HUES48 (cell line): ENCODE measurements around the gene WNT7B.

Source experiments
- H3K27ac ChIP-seq: one replicate; pipeline ENCODE4 v1.7.0; 2013; ENCODE audit warnings: low read depth, low read length, inconsistent platforms
- H3K27me3 ChIP-seq: 2 replicates; pipeline ENCODE4 v1.6.1; 2013; ENCODE audit warnings: mild to moderate bottlenecking, low read length; ENCODE audit not compliant: control insufficient read depth, insufficient read depth
- H3K36me3 ChIP-seq: 2 replicates; pipeline ENCODE4 v1.6.1; 2013; ENCODE audit warnings: low read length; ENCODE audit not compliant: control insufficient read depth, insufficient read depth
- H3K4me1 ChIP-seq: 2 replicates; pipeline ENCODE4 v1.6.1; 2013; ENCODE audit warnings: mild to moderate bottlenecking, low read length; ENCODE audit not compliant: control insufficient read depth, insufficient read depth
- H3K4me3 ChIP-seq: 2 replicates; pipeline ENCODE4 v1.5.1; 2013; ENCODE audit warnings: mild to moderate bottlenecking, low read depth, low read length
- H3K9ac ChIP-seq: 2 replicates; pipeline ENCODE4 v1.6.1; 2013; ENCODE audit warnings: mild to moderate bottlenecking, low read depth, low read length, moderate library complexity
- H3K9me3 ChIP-seq: 2 replicates; pipeline ENCODE4 v1.6.1; 2013; ENCODE audit warnings: low read length; ENCODE audit not compliant: control insufficient read depth, insufficient read depth

The WNT7B gene

DNA sequence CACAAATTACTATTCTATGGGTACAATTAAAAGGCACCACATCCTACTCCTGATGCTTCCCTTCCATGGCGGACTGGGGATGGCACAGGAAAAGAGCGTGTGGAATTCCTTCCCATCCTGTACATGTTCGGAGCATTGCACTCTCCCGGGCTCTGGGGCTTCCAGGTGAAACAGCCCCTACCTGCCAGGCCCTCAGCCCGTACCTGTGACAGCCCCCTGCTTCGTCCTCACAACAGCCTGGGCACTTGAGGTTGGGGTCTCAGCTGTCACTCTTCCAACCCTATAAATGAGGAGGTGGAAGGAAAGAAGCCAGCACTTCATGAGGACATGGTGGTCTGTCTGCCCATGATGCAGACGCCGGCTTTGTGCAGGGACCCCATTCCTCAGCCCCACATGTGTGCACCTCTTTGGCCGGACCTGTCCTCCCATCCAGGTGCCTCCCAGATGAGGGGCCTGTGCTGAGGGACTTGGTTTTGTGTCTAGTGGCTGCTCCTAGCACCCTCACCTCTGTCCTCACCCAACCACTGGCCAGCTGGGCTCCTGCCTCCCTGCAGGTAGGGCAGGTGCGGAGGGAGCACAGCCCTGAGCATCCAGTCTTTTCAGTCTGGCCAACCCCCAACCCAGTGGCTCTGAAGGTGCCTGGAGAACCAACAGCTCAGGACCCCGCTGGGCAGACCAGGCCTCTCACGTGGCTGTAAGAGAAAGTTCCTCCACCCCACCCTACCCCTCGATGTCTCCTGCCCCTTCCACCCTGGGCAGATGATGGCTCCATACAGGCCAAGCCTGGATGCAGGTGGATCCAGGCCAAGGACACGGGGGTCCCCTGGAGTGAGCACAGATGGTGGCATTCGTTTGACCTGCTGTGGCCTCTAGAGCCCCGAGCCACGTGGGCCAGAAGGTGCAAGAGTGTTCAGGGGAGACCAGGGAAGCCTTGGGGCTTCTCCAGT is 23.4 kb upstream of the WNT7B start:
- Histone ChIP-seq H3K27ac (no peak overlapping the region), H3K36me3 (no peaks in the 10 kb centered on the region), H3K9ac (no peak overlapping the region), H3K4me1 (no peaks in the 10 kb centered on the region), H3K4me3 (no peak overlapping the region), H3K9me3 (no peaks in the 10 kb centered on the region), H3K27me3 (no peaks in the 10 kb centered on the region)

GRCh38 chr22:45999379-45999971 is 22.5 kb upstream of the WNT7B start:
- Histone ChIP-seq H3K27me3 (no peaks in the 10 kb centered on the region), H3K9ac (no peak overlapping the region), H3K9me3 (no peaks in the 10 kb centered on the region), H3K4me1 (no peaks in the 10 kb centered on the region), H3K4me3 (no peak overlapping the region), H3K36me3 (no peaks in the 10 kb centered on the region), H3K27ac (no peak overlapping the region)

DNA sequence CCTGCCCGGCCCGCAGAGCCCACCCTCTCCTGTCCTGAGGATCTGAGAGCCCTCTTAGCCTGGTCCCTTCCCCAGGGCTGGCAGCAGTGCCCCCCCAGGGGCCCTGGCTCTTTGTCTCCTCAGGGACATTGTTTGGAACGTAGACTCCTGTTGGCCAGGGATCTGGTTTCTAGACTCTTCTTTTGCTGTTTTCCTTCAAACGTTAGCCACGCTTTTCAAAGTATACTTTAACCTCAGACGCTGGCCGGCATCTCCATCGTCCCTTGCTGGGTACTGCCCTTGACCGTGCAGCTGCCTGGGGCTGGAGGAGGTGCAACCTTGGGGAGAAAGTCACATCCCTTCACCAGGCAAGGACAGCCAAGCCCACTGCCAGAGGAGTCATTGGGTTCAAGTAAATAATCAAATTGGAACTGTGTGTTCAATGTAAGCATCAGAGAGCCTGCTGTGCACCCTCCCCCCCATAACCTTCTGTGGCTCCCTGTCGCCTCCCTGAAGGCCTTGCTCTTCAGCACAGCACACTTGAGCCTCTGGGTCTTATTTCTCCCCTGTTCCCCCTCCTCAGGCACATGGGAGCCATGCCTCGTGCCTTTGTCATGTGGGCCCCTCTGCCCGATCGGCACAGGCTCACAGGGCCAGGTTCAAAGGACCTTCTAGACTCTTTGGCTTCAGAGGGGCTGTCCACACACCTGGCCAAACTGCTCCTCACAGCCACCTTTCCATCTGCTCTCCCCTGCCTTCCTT is 21.8 kb upstream of the WNT7B start:
- H3K27ac ChIP-seq, result no peak overlapping the region
- no peaks in the 10 kb centered on the region for H3K36me3 ChIP-seq
- no peak overlapping the region for H3K4me3 ChIP-seq
- H3K9me3 ChIP-seq, result no peaks in the 10 kb centered on the region
- H3K4me1 ChIP-seq, result no peaks in the 10 kb centered on the region
- H3K9ac ChIP-seq, result no peak overlapping the region
- no peaks in the 10 kb centered on the region for H3K27me3 ChIP-seq

- no peak overlapping the region for H3K9ac ChIP-seq
- no peaks in the 10 kb centered on the region for H3K27me3 ChIP-seq
- H3K27ac ChIP-seq, result no peak overlapping the region
- H3K4me1 ChIP-seq, result no peaks in the 10 kb centered on the region
- H3K36me3 ChIP-seq, result no peaks in the 10 kb centered on the region
- H3K4me3 ChIP-seq, result no peak overlapping the region
- H3K9me3 ChIP-seq, result no peaks in the 10 kb centered on the region
Measured at GRCh38 chr22:45997777-45998637, 21.0 kb upstream of the WNT7B start.

DNA sequence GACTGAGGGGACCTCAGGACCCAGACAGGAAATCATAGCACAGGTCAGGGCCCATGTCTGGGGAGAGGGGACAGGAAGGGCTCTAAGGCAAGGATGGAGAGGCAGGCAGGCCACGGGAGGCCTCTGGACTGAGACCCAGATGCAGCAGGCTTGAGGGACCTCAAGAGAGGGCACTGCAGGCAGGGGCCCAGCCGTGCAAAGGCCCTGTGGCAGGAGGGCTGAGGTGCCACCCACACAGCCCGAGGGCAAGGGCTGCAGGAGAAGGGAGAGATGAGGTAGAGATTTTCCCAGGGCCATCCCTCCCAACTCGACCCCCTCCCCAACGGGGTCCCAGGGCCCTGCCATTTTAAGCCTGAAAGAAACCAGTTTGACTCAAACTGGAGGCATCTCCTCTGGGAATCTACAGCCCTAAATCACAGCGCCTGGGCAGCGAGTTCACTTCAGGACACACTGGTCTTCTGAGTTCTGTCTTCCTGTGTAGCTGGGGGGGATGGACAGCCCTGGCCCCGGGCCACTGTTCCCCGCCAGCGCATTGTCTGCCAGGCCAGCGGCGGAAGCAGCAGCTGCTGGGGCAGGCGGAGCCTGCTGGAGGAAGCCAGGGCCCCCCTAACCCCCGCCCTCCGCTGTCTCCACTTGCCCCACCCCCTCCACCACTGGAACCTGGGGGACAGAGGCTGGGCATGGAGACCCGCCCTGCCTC is 20.3 kb upstream of the WNT7B start:
- H3K4me1 ChIP-seq, result no peaks in the 10 kb centered on the region
- no peaks in the 10 kb centered on the region for H3K27me3 ChIP-seq
- no peaks in the 10 kb centered on the region for H3K9me3 ChIP-seq
- no peak overlapping the region for H3K9ac ChIP-seq
- no peak overlapping the region for H3K4me3 ChIP-seq
- no peak overlapping the region for H3K27ac ChIP-seq
- no peaks in the 10 kb centered on the region for H3K36me3 ChIP-seq

DNA sequence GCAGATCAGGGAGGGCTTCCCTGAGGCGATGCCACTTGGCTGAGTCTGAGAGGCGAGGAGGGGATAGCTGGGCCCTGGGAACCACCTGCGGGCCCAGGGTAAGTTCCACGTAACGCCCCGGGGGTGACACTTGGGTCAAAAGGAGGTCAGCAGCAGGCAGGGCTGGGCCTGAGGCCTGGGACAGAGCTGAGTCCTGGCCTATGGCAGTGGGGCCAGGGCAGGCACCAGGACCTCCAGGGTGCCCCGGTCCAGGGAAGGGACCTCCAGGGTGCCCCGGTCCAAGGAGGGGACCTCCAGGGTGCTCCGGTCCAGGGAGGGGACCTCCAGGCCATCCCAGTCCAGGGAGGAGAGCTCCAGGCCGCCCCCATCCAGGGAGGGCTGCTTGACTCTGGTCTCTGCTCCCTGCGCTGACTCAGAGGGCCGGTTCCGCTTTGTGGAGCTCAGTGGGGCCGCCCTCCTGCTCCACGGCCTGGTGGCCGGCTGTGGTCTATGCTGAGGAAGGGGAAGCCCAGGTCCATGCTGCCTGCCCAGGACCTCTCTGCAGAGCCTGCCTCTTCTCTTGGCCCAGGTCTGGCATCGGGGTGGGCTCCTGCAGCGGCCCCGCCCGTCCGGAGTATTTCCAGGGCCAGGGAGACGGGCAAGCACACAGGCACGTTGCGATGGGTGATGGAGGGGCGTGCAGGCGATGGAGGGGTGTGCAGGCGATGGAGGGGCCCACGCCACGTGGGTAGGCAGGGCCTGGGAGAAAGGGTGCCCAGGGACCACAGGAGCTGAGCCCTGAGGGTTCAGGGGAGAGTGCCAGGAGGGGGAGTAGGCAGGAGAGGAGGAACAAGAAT is 19.5 kb upstream of the WNT7B start:
- no peaks in the 10 kb centered on the region for H3K4me1 ChIP-seq
- no peaks in the 10 kb centered on the region for H3K27me3 ChIP-seq
- no peak overlapping the region for H3K27ac ChIP-seq
- H3K9ac ChIP-seq, result no peak overlapping the region
- H3K9me3 ChIP-seq, result no peaks in the 10 kb centered on the region
- H3K4me3 ChIP-seq, result no peak overlapping the region
- H3K36me3 ChIP-seq, result no peaks in the 10 kb centered on the region

DNA sequence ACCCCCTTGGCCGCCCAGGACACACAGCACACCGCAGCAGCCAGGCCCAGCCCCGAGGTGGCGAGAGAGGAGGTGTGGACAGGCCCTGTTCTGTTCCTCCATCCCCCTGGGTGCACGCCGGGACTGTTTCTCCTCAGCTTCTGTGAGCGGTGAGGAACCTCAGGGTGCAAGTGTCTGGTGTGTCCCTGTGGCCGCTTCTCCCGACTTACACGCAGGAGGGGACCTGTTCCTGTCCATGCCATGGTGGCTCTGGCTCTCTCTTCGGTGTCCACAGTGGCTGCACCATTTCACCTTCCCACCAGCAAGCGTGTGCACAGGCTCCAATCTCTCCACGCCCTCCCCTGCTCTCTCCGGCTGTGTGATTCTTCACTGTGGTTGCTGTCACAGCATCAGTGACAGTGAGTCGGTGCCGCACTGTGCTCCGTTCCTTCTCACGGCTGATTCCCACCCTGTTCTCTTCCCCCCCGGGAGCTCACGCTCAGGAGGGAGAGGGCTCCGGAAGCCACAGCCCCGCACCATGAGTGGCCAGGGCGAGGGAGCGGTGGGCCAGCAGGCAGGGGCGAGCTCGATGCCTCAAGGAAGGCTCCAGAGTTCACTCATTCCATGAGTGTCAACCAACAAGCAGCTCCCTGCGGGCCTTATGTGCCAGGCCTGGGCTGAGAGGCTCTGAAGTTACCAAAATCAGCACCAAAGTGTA is 18.6 kb upstream of the WNT7B start:
- H3K4me1 ChIP-seq, result no peaks in the 10 kb centered on the region
- no peak overlapping the region for H3K9ac ChIP-seq
- no peak overlapping the region for H3K27ac ChIP-seq

DNA sequence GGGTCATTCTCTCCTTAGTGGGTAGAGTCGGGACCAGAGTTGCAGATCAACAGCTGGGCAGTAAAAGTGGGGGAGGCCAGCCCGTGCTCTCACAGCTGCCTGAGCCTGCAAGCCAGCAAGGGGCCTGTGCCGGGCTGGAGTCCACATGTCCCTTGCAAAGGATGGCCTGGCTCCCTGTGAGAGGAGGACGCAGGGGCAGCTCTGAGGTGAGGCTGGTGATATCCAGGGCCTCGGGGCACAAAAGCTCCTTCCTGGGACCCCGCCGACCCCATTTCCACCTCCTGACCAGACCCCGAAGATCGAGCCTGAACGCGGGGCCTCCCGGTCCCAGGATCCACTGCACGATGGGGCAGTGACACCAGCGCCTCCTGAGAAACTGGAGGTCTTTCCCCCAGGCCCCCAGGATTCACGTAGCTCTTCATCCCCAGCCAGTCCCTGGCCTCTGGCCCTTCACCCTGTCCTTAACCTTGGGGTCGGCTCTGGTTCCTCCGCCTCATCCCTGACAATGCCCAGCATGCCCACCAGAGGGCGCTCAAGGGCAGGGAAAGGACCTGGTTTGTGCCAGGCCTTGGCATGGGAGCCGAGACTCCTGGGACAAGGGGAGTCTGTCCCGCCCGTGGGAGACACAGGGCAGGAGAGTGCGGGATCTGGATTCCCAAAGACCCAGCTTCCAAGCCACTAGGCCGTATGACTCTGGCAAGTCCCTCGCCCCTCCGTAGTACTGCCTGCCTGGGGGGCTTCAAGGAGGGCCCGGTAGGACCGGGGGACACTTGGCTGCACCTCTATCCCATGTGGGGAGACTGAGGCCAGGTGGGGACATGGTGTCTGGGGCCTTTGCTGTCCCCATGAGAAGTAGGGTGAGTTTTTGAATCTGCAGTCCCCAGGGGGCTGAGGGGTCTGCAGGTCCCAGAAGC is 17.8 kb upstream of the WNT7B start:
- Histone ChIP-seq H3K27ac (no peak overlapping the region), H3K9me3 (no peaks in the 10 kb centered on the region), H3K36me3 (no peaks in the 10 kb centered on the region), H3K4me3 (no peak overlapping the region), H3K9ac (no peak overlapping the region), H3K4me1 (no peaks in the 10 kb centered on the region), H3K27me3 (no peaks in the 10 kb centered on the region)

More for the DNA sequence above, 18.6 kb upstream of the WNT7B start:
- Histone ChIP-seq H3K9me3 (no peaks in the 10 kb centered on the region), H3K27me3 (no peaks in the 10 kb centered on the region), H3K4me3 (no peak overlapping the region), H3K36me3 (no peaks in the 10 kb centered on the region)
